ENCODE results near the gene DMXL1.
"Not testable (repeated sequence)": the region's sequence is repeated elsewhere in the genome, so short reads cannot be mapped to it uniquely, and the experiment has no call there.

DMXL1 gene

GRCh38 chr5:119131530-119132304 lies 60.8 kb downstream of the DMXL1 start:
- peaks cover 20 to 43% of the 10 kb centered on the region in 2 experiments for H3K36me3 ChIP-seq (ENCODE audit: control insufficient read depth in 2 of 2, insufficient read depth in 1 of 2, low read length in 2 of 2)
- H3K27ac ChIP-seq (ENCODE audit: extremely low read depth, low read depth, low read length): no peak overlapping the region
- ChIA-PET CTCF (no interaction called here), POLR2A (no interaction called here)
- no peaks in the 10 kb centered on the region for H3K9me3 ChIP-seq (ENCODE audit: control insufficient read depth, insufficient read depth, low read depth, low read length)
- H3K4me3 ChIP-seq (ENCODE audit: low read depth, low read length): no peak overlapping the region
- H3K4me1 ChIP-seq (ENCODE audit: control insufficient read depth, insufficient read depth, low read length): no peaks in the 10 kb centered on the region
- no peak for TF ChIP-seq ZNF202 (tag by site-specific recombination; IDR thresholded peaks at IDR 0.05; ENCODE audit: borderline replicate concordance)
- no peak for TF ChIP-seq ZFHX2 (tag by site-specific recombination; conservative IDR thresholded peaks at IDR 0.05)
- TF ChIP-seq ZNF548 (tag by site-specific recombination; IDR thresholded peaks at IDR 0.05): no peak
- no peak for TF ChIP-seq HOXC10 (CRISPR knock-in tag; IDR thresholded peaks at IDR 0.05)
- TF ChIP-seq WT1 (tag by site-specific recombination; IDR thresholded peaks at IDR 0.05): no peak
- TF ChIP-seq ZNF645 (tag by site-specific recombination; IDR thresholded peaks at IDR 0.05): no peak
- no peak for TF ChIP-seq ZNF768 (tag by site-specific recombination; IDR thresholded peaks at IDR 0.05)

- peaks cover 12 to 46% of the 10 kb centered on the region in 2 experiments for H3K36me3 ChIP-seq (ENCODE audit: control insufficient read depth in 2 of 2, insufficient read depth in 1 of 2, low read length in 2 of 2)
- peak; percentile 84 for TF ChIP-seq ZNF707 (tag by site-specific recombination; IDR thresholded peaks at IDR 0.05)
- CTCF ChIA-PET: interaction anchor here (1.1 kb wide), 1 partner anchor 299 kb away, joined by 5 read pairs; no protein-coding TSS in a partner anchor
- POLR2A ChIA-PET; H3K9me3 ChIP-seq (ENCODE audit: control insufficient read depth, insufficient read depth, low read depth, low read length); H3K4me1 ChIP-seq (ENCODE audit: control insufficient read depth, insufficient read depth, low read length); H3K27ac ChIP-seq (ENCODE audit: extremely low read depth, low read depth, low read length); H3K4me3 ChIP-seq (ENCODE audit: low read depth, low read length): not testable (repeated sequence)
Observed at GRCh38 chr5:119135743-119136142, 64.9 kb downstream of the DMXL1 start.

- Histone ChIP-seq H3K9me3 (ENCODE audit: control insufficient read depth, insufficient read depth, low read depth, low read length) (no peaks in the 10 kb centered on the region), H3K27ac (ENCODE audit: extremely low read depth, low read depth, low read length) (no peak overlapping the region), H3K36me3 (ENCODE audit: control insufficient read depth in 2 of 2, insufficient read depth in 1 of 2, low read length in 2 of 2) (peaks cover 12 to 46% of the 10 kb centered on the region in 2 experiments), H3K4me1 (ENCODE audit: control insufficient read depth, insufficient read depth, low read length) (no peaks in the 10 kb centered on the region), H3K4me3 (ENCODE audit: low read depth, low read length) (no peak overlapping the region)
- ChIA-PET POLR2A (no interaction called here), CTCF (no interaction called here)
- TF ChIP-seq ZNF513 (tag by site-specific recombination; IDR thresholded peaks at IDR 0.05) (no peak), ZNF664 (tag by site-specific recombination; IDR thresholded peaks at IDR 0.05) (no peak), ZNF555 (tag by site-specific recombination; conservative IDR thresholded peaks at IDR 0.05) (no peak), HOXC10 (CRISPR knock-in tag; IDR thresholded peaks at IDR 0.05) (no peak), MZF1 (tag by site-specific recombination; IDR thresholded peaks at IDR 0.05; ENCODE audit: borderline replicate concordance) (no peak), ZBTB44 (tag by site-specific recombination; IDR thresholded peaks at IDR 0.05) (no peak), EGR2 (tag by site-specific recombination; IDR thresholded peaks at IDR 0.05; ENCODE audit: low read depth) (no peak), ZNF155 (tag by site-specific recombination; IDR thresholded peaks at IDR 0.05) (no peak), ZNF610 (tag by site-specific recombination; IDR thresholded peaks at IDR 0.05; ENCODE audit: borderline replicate concordance) (no peak), ZBTB49 (tag by site-specific recombination; IDR thresholded peaks at IDR 0.05; ENCODE audit: low read depth) (no peak), ZNF830 (tag by site-specific recombination; IDR thresholded peaks at IDR 0.05; ENCODE audit: low read depth) (no peak)
Observed at GRCh38 chr5:119136666-119137318, 65.9 kb downstream of the DMXL1 start.

Measured in HEK293 (cell line).